ENCODE results near the gene WBP1. TPM values are rescaled to one million over a fixed set of nuclear protein-coding genes. Genes with fewer than 3 reads are reported as not detected.
"Not testable (repeated sequence)": the region's sequence is repeated elsewhere in the genome, so short reads cannot be mapped to it uniquely, and the experiment has no call there.

The WBP1 gene
- total RNA-seq, 1 donor from 2014 or later, result 50.8 TPM

DNA sequence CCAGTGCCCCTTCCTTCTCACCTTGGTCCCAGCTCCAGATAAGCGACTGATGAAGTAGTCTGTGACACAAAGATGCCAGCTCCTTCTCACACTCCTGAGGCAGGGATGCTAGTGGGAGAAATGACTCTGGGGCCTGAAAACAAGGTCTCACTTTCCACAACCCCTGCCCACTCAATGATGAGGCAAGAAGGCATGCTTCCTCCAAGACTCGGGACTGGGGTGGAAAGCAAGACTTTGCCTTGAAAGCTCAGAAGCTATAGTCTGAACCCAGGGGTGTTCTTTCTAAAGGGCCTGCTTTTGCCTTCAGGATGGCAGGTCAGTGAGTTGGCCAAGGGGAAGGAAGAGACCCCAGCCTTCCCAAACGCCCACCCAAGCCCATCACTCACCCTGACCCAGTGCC lies 23.2 kb downstream of the WBP1 start:
- DNase-seq (ENCODE audit: extremely low read depth, low read depth, low spot score), result no peak

DNA sequence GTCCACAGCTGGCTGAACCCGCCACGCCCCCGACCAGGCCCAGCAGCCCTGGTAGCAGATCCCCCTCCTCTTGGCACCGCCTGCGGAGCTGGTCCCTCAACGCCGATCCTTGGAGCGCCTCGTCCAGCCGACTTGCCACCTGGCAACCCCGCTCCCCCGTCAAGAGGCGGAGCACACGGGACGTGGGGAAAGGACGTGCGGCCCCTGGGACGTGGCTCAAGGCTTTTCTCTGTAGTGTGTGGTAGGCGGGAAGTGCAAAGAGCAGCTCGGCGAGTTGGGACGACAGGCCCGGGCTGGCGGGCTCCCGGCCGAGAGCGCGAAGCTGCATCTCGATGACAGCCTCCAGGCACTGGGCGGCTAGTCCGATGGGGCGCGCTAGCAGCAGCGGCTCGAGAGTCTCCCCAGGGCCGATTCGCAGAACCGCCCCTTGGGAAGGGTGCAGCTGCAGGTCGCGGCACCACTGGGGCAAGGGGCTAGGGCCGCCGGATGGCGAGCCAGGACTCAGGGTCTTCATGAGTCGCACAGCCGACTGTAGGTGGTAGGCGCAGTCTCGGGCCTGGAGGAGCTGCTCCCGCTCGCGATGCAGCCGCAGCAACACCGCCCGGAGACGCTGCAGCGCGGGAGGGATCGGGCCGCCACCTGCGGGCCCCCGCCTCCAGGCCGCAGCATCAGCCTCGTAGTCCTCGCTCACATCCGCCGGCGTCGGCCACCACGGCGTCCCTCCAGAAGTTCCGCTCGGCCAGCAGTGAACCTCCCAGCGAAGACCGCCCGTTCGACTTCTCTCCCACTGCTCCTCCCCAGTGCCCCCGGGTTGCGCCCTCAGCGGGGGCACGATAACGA lies 23.9 kb downstream of the WBP1 start:
- no peak for DNase-seq (ENCODE audit: extremely low read depth, low read depth, low spot score)

DNA sequence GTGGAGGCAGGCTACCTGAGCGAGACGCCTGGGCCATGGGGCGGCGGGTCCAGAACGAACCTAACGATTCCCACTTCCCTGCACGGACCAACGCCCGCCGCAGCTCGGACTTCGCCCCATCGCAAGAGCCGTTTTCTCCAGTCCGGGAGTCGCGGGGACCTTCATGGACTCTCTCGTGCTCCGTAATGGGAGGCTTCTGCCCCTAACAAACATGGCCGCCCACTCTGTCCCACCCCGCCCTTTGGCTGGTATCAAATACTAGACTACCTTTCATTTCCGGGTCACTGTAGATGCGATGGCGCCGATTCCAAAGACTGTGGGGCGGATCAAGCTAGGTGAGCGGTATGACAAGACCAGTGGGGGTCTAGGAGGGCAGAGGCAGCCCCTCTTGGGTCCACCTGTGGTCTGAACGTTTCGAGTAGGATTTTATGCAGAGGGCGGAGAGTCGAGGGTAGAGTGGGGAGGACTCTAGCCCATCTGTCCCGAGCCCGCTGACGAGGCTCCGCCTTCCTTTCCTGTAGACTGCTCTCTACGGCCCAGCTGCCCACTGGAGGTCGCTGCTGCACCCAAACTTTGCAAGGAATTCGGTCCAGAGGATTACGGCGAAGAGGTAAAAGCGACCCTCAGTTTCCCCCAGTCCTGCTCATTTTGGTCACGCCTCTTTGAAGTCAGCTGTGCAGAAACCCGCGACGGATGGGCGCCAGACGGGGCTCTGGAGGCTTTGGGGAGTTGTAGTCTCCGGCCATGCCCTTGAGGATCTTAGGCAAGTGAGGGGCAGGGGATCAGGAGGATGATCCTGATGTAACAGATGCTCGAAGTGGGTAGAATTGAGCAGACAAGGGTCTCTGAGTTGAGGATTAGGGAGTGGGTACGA lies 24.8 kb downstream of the WBP1 start, which contains the start of the genes CCDC142 and TTC31:
Gene CCDC142, minus strand, starts transcription at position 198 of the 874 bp plus-strand sequence. Its CDS starts 161 bp downstream, at position 37.
Gene TTC31, plus strand, starts transcription at position 281 of the 874 bp plus-strand sequence. Its CDS starts 15 bp downstream, at position 296.
- DNase-seq (ENCODE audit: extremely low read depth, low read depth, low spot score), result peak; percentile 81

DNA sequence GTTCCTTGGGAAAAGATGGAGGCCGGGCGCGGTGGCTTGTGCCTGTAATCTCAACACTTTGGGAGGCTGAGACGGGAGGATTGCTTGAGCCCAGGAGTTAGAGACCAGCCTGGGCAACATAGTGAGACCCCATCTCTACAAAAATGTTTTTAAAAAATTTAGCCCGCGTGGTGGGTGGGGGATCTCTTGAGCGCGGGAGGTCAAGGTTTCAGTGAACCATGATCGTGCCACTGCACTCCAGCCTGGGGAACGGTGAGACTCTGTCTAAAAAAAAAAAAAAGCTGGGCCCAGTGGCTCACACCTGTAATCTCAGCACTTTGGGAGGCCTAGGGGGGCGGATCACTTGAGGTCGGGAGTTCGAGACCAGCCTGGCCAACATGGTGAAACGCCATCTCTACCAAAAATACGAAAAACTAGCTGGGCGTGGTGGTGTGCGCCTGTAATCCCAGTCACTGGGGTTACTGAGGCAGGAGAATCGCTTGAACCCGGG lies 25.5 kb downstream of the WBP1 start:
- not testable (repeated sequence) for DNase-seq (ENCODE audit: extremely low read depth, low read depth, low spot score)

DNA sequence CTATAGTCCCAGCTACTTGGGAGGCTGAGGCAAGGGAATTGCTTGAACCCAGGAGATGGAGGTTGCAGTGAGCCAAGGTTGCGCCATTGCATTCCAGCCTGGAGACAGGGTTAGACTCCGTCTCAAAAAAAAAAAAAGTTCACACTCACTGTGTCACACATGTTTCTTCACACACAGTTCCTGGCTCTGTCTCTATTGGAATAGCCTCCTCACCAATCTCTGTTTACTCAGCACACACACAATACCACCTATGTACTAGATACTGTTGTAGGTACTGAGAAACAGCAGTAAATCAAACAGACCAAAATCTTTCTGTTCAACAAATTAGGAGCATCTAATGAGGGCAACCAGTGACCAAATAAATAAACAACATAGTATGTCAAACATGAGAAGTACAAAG lies 27.9 kb downstream of the WBP1 start:
- no peak for DNase-seq (ENCODE audit: extremely low read depth, low read depth, low spot score)

DNA sequence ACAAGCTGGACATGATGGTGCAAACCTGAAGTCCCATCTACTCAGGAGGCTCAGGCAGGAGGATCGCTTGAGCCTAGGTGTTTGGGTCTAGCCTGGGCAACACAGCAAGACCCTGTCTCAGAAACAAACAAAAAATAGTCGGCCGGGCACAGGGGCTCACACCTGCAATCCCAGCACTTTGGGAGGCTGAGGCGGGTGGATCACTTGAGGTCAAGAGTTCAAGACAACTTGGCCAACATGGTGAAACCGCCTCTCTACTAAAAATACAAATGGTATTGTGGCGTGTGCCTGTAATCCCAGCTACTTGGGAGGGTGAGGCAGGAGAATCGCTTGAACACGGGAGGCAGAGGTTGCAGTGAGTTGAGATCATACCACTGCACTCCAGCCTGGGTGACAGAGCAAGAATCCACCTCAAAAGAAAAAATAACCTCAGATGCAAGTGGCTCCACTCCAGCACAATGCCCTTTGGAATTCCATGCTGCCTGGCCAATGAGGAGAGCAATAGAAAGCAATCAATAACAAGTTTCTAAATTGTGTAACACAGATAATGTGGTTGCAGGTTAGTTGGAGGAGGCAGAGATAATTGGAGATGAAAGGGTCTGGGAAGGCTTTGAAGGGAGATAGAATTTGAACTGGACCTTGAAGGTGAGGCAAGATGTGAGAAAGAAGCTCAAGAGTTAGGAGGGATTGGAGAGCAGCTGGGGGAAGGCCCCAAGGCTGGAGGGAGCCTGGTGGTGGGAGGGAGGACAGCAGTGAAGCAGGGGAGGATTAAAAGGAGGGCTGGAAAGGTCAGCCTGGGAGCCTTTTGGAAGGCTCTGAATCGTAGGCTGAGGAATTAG lies 30.6 kb downstream of the WBP1 start:
- DNase-seq (ENCODE audit: extremely low read depth, low read depth, low spot score), result no peak

DNA sequence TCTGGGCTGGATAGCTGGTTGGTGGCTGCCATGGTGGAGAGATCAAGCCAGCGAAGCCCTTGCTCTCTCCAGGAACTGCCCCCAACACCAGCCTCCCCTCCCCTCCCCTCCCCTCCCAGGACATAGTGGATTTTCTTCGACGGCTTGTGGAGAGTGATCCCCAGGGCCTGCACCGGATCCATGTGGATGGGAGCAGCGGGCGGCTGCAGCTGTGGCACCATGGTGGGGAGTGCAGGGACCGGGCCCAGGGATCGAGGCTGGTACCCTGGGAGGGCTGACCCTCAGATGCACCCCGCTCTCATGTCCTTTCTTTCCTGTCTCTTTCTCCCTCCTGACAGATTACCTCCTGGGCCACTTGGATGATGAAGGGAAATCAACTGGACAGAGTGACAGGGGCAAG lies 31.7 kb downstream of the WBP1 start:
- DNase-seq (ENCODE audit: extremely low read depth, low read depth, low spot score), result no peak

DNA sequence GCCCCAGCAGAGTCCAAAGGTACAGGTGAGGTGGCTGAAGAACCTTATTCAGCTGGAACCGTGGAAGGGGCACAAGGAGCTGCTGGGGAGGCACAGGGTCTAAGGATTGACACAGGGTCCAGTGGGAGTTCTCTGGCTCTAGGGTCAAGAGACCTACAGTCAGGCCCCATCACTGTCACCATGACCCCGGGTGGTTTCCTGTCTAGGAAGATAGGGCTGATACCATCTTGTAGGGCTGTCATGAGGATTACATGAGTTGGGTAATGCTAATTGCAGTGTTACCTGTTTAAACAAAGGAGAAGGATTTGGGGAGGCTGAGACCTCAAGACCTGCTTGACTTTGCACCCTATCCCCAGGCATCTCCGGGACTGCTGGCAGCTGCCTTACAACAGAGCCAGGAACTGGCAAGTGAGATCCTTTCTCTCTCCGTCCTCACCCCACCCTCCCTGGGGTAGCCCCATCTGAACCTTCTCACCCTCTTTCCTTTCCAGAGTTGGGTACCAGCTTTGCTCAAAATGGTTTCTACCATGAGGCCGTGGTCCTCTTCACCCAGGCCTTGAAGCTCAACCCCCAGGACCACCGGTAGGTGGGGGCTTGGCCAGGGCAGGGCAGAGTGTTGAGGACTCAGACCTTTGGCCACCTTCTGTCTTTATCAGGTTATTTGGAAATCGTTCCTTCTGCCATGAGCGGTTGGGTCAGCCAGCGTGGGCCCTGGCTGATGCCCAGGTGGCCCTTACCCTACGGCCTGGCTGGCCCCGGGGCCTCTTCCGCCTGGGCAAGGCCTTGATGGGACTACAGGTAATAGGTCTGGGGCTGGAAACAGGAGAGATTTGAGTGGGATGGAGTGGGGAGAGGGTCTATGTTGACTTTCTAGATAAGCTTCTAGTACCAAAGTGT lies 33.7 kb downstream of the WBP1 start:
- no peak for DNase-seq (ENCODE audit: extremely low read depth, low read depth, low spot score)

DNA sequence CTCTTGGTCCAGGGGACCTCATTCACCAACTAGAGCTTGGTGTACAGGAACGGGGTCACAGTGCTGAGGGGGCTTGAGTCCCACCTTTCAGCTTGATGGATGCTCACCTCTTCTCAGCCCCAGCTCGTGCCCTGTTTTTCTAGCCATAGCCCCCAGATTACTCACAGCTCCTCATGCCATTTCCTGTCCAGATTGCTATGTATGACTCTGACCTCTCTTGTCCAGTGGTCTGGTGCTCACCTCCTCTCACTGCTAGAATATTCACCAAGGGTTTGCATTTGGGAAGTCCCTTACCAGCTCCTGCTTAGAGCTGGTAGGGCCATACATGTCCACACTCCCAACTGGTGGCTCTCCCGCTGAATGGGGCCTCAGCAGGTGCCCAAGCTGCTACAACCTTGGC lies 35.3 kb downstream of the WBP1 start:
- DNase-seq (ENCODE audit: extremely low read depth, low read depth, low spot score), result no peak

DNA sequence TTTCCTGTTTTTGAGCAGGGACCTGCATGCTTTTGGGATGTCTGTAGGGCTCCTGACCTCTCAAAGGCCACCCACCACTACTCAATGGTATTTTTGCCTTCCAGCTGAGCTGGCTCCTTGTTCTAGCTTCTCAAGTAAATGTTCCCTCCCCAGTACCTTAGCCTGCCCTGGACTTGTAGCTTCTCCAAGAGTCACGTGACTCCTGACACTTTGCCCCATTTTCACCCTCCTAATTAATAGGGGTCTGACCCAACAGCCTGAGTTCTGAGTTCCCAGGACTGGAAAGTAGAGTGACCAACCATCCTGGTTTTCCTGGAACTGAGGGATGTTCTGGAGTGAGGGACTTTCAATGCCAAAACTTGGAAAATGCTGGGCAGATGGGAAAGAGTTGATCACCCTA lies 37.2 kb downstream of the WBP1 start:
- no peak for DNase-seq (ENCODE audit: extremely low read depth, low read depth, low spot score)

DNA sequence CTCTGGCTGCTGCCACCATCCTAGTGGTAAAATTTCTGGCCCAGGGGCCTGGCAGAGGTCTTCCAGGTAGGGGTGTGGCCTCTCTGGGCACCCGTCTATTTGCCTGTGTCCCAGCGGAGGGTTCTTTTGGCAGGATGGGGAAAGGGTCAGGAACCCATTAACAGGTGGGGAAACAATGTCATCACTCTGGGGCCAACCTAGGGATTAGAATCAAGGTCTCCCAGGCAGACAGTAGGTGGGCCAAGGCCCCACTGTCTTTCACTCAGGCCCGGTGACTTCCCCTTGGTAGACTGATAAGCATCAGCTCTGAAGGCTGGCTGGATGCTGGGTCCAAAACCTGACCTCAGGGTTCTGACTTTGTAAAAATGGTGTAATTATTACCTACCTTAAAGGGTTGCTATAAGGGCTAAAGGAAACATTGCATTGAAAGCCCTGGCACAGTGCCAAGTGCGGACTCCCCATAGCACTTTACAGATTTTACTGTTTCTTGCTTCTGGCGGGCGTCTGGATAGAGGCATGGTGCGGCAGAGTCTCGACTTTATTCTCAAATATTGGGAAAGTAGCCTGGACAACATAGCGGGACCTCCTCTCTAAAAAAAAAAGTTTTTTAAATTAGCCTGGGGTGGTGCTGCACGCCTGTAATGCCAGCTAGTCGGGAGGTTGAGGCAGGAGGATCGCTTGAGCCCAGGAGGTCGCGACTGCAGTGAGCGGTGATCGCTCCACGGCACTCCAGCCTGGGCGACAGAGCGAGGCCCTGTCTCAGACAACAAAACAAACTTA lies 38.9 kb downstream of the WBP1 start:
- no peak for DNase-seq (ENCODE audit: extremely low read depth, low read depth, low spot score)

DNA sequence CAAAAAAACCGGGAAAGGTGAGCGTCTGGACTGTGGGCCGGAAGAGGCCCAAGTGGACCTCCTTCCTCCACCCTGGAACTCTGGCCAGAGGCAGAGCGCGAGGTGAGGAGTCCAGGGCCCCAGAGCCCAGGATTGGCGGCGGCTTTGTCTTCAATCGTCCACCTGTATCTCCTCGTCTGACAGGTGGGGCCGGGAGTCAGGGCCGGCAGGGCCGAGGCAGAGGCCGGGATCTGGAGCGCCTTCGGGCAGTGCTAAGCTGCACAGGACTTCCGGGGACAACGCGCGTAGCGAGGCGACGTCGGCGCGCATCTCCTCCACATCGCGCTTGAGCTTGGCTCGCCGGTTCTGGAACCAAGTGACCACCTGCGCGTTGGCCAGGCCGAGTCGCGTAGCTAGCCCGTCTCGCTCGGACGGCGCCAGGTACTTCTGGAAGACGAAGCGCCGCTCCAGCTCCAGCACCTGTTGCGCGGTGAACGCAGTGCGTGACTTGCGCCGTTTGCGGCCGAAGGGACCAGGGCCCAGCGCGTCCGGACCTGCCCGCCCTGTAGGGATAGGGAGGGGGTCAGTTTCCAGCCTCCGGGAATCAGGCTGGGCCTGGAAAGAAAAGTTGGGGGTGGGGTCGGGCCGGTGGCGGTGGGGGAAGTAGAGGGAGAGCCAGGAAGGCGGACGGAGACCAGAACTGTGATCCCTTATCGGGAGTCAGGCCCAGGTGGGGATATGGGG lies 39.7 kb downstream of the WBP1 start:
- DNase-seq (ENCODE audit: extremely low read depth, low read depth, low spot score), result no peak

DNA sequence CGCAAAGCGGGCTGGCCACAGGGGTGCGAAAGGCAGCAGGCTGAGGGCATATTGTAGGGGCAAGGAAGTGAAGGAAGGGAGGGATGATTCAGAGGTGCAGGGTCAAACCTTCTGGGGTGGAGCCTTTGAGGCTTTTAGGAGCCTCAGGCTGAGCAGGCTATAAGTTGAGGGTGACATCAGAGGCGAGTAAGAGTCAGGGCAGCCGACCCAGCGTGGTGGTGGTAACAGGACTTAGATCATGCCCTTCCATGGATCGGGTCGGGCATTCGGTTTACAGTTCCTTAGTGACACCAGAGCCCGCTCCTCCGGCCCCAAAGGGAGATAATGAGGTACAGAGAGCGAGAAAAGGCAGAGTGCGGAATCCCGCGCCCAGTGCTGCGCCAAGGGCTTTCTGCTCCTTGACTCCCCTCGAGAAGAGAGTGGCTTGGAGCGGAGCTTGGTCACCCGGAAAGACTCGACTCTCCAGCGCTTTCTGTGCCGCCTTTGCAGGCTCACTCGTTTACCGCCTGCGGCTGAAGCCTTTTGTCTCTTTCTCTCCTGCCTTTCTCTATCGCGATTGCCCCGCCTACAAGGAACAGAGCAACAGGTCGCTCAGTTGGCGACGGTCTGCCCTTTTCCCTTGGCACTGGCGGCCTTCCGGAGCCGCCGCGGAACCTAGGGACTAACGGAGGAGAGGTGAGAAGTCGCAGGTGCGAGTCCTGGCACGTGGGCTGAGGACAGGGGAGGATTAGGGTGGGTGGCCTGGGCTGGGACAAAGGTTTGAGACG lies 40.4 kb downstream of the WBP1 start:
- no peak for DNase-seq (ENCODE audit: extremely low read depth, low read depth, low spot score)

DNA sequence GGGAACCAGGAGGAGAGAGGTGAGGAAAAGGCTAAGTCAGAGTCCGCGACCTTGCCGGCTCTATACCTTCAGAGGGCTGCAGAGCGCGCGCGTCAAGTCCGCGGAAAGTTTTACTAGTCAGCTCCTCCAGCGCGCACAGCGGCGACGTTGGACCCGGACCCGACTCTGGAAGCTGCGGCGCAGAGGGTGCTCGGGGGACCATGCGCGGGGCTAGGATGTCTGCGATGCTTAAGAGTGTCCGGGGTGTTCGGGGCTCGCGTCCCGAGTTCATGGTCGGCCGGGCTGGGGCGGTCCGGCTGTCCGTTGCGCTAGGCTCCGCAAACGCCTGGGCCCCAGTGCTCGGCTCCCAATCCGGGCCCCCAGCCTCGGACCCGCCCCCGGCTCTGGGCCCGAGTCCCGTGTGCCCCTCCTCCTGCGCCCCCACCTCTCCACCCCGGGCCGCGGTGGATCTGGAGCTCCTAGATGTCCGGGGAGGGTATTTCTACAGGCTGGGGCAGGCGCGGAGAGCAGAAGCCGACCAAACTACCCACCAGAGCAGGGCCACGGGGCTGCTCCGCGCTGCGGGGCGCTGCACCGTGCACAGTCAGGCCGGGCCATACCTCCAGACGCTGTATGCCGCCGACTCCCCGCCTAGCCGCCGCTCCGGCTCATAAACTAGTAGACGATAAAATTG lies 41.2 kb downstream of the WBP1 start, which contains the start of gene LBX2:
Gene LBX2, minus strand, starts transcription at position 337 of the 673 bp plus-strand sequence. Its CDS starts 66 bp downstream, at position 271.
- DNase-seq (ENCODE audit: extremely low read depth, low read depth, low spot score), result no peak

DNA sequence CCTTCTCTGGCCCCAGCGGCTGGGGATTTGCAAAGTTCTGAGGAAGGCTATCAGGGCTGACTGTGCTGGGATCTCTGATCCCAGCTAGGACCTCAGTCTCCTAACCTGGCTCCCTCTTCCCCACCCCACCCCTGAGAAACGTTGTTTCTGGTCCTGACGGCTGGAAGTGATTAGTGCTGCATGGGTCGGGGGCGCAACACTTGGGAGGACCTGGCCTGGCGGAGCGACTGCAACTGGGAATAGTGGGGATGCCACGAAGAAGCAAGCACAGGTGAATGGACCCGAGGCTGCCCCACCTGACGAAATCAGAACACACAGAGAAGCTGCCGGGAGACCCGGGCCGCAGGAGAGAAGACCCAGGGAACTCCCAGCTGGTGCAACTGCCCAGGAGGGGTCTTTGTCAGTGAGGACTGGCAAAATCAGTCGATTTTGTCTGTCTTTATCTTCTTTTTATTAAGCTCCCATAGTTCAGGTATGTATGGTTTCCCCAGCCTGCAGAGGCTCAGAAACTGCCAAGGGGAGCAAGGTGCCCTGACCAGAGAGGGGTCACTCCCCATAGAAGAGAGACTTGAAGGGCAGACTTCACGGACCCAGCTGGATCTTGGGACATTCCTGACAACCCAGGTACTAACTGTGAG lies 41.8 kb downstream of the WBP1 start:
- DNase-seq (ENCODE audit: extremely low read depth, low read depth, low spot score), result no peak

DNA sequence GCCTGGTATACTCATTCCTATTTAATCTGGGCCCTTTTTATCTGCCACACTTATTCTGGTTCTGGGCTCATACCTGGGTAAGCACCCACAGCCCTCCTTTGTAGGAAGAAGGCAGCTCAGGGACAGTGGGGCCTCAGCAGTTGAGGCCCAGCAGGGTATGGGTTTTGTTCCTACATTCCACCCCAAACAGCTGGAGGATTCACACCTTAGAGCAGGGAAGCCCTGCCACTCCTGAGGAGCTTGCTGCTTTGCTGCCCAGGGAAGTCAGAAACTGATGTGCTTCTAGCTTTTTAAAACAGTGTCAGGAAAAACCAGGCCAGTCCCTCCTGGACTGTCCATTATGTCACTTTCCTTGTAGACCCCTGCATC lies 42.3 kb downstream of the WBP1 start:
- DNase-seq (ENCODE audit: extremely low read depth, low read depth, low spot score), result no peak
